ENCODE measurements around the gene HGD. TPM values are rescaled to one million over a fixed set of nuclear protein-coding genes. Genes with fewer than 3 reads are reported as not detected.
"Not testable (repeated sequence)": the region's sequence is repeated elsewhere in the genome, so short reads cannot be mapped to it uniquely, and the experiment has no call there.

Gene HGD
- total RNA-seq, 1 donor from 2014 or later, result 19.2 TPM

- no peak overlapping the region for H3K4me3 ChIP-seq
- no peaks in the 10 kb centered on the region for H3K36me3 ChIP-seq
- DNase-seq (ENCODE audit: low spot score in 2 of 2), result no peak
- H3K4me1 ChIP-seq, result no peaks in the 10 kb centered on the region
- intact Hi-C loops (cut with DNase I), result no loop called here
- H3K27ac ChIP-seq, result no peak overlapping the region
- H3K27me3 ChIP-seq, result no peaks in the 10 kb centered on the region
- H3K9me3 ChIP-seq, result no peaks in the 10 kb centered on the region
- no peak for TF ChIP-seq CTCF (IDR thresholded peaks at IDR 0.05)
Measured at GRCh38 chr3:120645083-120645845, 36.8 kb downstream of the HGD start.

GRCh38 chr3:120642368-120642948 lies 39.6 kb downstream of the HGD start:
- no peak overlapping the region for H3K27ac ChIP-seq
- H3K36me3 ChIP-seq, result no peaks in the 10 kb centered on the region
- intact Hi-C loops (cut with DNase I), result no loop called here
- no peaks in the 10 kb centered on the region for H3K4me1 ChIP-seq
- H3K9me3 ChIP-seq, result no peaks in the 10 kb centered on the region
- DNase-seq (ENCODE audit: low spot score in 2 of 2), result no peak
- no peaks in the 10 kb centered on the region for H3K27me3 ChIP-seq
- no peak for TF ChIP-seq CTCF (IDR thresholded peaks at IDR 0.05)
- H3K4me3 ChIP-seq, result no peak overlapping the region

- no peaks in the 10 kb centered on the region for H3K36me3 ChIP-seq
- no peak for TF ChIP-seq CTCF (IDR thresholded peaks at IDR 0.05)
- intact Hi-C loops (cut with DNase I), result no loop called here
- no peak overlapping the region for H3K4me3 ChIP-seq
- no peaks in the 10 kb centered on the region for H3K27me3 ChIP-seq
- no peak for DNase-seq (ENCODE audit: low spot score in 2 of 2)
- no peaks in the 10 kb centered on the region for H3K9me3 ChIP-seq
- no peak overlapping the region for H3K27ac ChIP-seq
- H3K4me1 ChIP-seq, result no peaks in the 10 kb centered on the region
Measured at GRCh38 chr3:120641696-120642246, 40.3 kb downstream of the HGD start.

- DNase-seq (ENCODE audit: low spot score in 2 of 2), result no peak
Measured at GRCh38 chr3:120640231-120640630, 41.8 kb downstream of the HGD start.

DNA sequence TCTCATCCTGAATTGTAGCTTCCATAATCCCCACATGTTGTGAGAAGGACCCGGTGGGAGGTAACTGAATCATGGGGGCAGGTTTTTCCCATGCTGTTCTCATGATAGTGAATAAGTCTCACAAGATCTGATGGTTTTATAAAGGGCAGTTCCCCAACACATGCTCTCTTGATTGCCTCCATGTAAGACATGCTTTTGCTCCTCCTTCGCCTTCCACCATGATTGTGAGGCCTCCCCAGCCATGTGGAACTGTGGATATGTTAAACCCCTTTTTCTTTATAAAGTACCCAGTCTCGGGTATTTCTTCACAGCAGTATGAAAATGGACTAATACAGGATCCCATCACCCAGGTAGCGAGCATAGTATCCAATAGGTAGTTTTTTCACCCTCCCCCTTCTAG lies 43.2 kb downstream of the HGD start:
- H3K9me3 ChIP-seq; H3K4me3 ChIP-seq; H3K36me3 ChIP-seq; intact Hi-C loops (cut with DNase I); H3K27me3 ChIP-seq; H3K27ac ChIP-seq; H3K4me1 ChIP-seq; DNase-seq (ENCODE audit: low spot score in 2 of 2): not testable (repeated sequence)

More at GRCh38 chr3:120640231-120640630, 41.8 kb downstream of the HGD start:
- Histone ChIP-seq H3K4me1 (no peaks in the 10 kb centered on the region), H3K4me3 (no peak overlapping the region), H3K36me3 (no peaks in the 10 kb centered on the region), H3K27me3 (no peaks in the 10 kb centered on the region), H3K27ac (no peak overlapping the region), H3K9me3 (no peaks in the 10 kb centered on the region)
- intact Hi-C loops (cut with DNase I), result no loop called here
- no peak for TF ChIP-seq CTCF (IDR thresholded peaks at IDR 0.05)

- Histone ChIP-seq H3K36me3 (no peaks in the 10 kb centered on the region), H3K9me3 (no peaks in the 10 kb centered on the region), H3K4me1 (no peaks in the 10 kb centered on the region), H3K27me3 (no peaks in the 10 kb centered on the region), H3K4me3 (no peak overlapping the region), H3K27ac (no peak overlapping the region)
- no peak for DNase-seq (ENCODE audit: low spot score in 2 of 2)
- TF ChIP-seq CTCF (IDR thresholded peaks at IDR 0.05), result no peak
- intact Hi-C loops (cut with DNase I), result no loop called here
Measured at GRCh38 chr3:120637851-120638559, 44.0 kb downstream of the HGD start.
